GM23248 (cell line): Measurements from ENCODE around the gene MACIR. TPM values are rescaled to one million over a fixed set of nuclear protein-coding genes. Genes with fewer than 3 reads are reported as not detected.

Source experiments
- DNase-seq: peaks from one replicate; pipeline ENCODE4 v3.0.0-alpha.2; 2015
- H2AFZ ChIP-seq: fragments of 200-600 bp; sonication (generic); 2 replicates; pipeline ENCODE4 v1.6.1; 2016; ENCODE audit warnings: antibody characterized with exemption
- H3F3A ChIP-seq: fragments of 200-600 bp; sonication (generic); 2 replicates; pipeline ENCODE4 v1.6.1; 2016; ENCODE audit warnings: mild to moderate bottlenecking, antibody characterized with exemption, mixed run types; ENCODE audit not compliant: insufficient read depth
- H3K27ac ChIP-seq: fragments of 200-600 bp; sonication (generic); 2 replicates; pipeline ENCODE4 v1.5.1; 2016; ENCODE audit warnings: mild to moderate bottlenecking
- H3K27me3 ChIP-seq: fragments of 200-600 bp; sonication (generic); replicated peaks from 2 replicates; pipeline ENCODE4 v1.6.1; 2016; ENCODE audit warnings: mild to moderate bottlenecking; ENCODE audit not compliant: insufficient read depth
- H3K36me3 ChIP-seq: fragments of 200-600 bp; sonication (generic); 2 replicates; pipeline ENCODE4 v1.6.1; 2016; ENCODE audit warnings: low read depth, mild to moderate bottlenecking
- H3K4me1 ChIP-seq: fragments of 200-600 bp; sonication (generic); 2 replicates; pipeline ENCODE4 v1.6.1; 2016; ENCODE audit warnings: mild to moderate bottlenecking; ENCODE audit not compliant: insufficient read depth
- H3K4me2 ChIP-seq: fragments of 200-600 bp; sonication (generic); one replicate; pipeline ENCODE4 v1.6.1; 2016; ENCODE audit warnings: mild to moderate bottlenecking; ENCODE audit not compliant: unreplicated experiment
- H3K4me3 ChIP-seq: fragments of 200-600 bp; sonication (generic); 2 replicates; pipeline ENCODE4 v1.5.1; 2016; ENCODE audit warnings: mild to moderate bottlenecking
- H3K79me2 ChIP-seq: fragments of 200-600 bp; sonication (generic); 2 replicates; pipeline ENCODE4 v1.6.1; 2016; ENCODE audit warnings: mild to moderate bottlenecking; ENCODE audit not compliant: insufficient read depth
- H3K9ac ChIP-seq: fragments of 200-600 bp; sonication (generic); 2 replicates; pipeline ENCODE4 v1.6.1; 2016; ENCODE audit warnings: mild to moderate bottlenecking
- H3K9me2 ChIP-seq: fragments of 200-600 bp; sonication (generic); 2 replicates; pipeline ENCODE4 v1.6.1; 2016; ENCODE audit warnings: mixed run types, mild to moderate bottlenecking, moderate library complexity; ENCODE audit not compliant: insufficient read depth
- H3K9me3 ChIP-seq: fragments of 200-600 bp; sonication (generic); one replicate; pipeline ENCODE4 v1.6.1; 2017; ENCODE audit warnings: low read depth
- H4K20me1 ChIP-seq: fragments of 200-600 bp; sonication (generic); 2 replicates; pipeline ENCODE4 v1.6.0; 2016; ENCODE audit not compliant: insufficient read depth
- EZH2 ChIP-seq: fragments of 200-600 bp; sonication (generic); IDR thresholded peaks from 2 replicates; pipeline ENCODE4 v1.6.1; 2018; ENCODE audit warnings: antibody characterized with exemption, mild to moderate bottlenecking; ENCODE audit not compliant: insufficient read depth, poor library complexity, severe bottlenecking
- EZH2phosphoT487 ChIP-seq: fragments of 200-600 bp; sonication (generic); IDR thresholded peaks from 2 replicates; pipeline ENCODE4 v1.6.1; 2018; ENCODE audit warnings: antibody characterized with exemption, moderate library complexity, mild to moderate bottlenecking, low read depth; ENCODE audit not compliant: insufficient read depth
- WGBS, 2 experiments: methylation state at CpG; one replicate each; pipeline ENCODE4 v1.1.6; 2015 to 2017; ENCODE audit warnings: low lambda C conversion rate in 2 of 2, low coverage in 1 of 2; ENCODE audit errors: missing lambda C conversion rate in 2 of 2; 5-methylcytosine and 5-hydroxymethylcytosine counted together
- in situ Hi-C: fragments of 300-500 bp; cut with MboI; formaldehyde crosslinking; loops from 2 replicates; pipeline ENCODE4 v1.15.0; 2020
- polyA plus RNA-seq: library from polyadenylated mRNA; unstranded; fragments of >200 nt; fragmentation: Nextera tagmentation; extraction: Ambion mirVana; gene quantifications from 2 replicates; pipeline ENCODE4 v1.2.1, GENCODE V29; 2016
- total RNA-seq: library from RNA; depleted of rRNA; stranded (reverse); fragments of >200 nt; shearing (Covaris generic); gene quantifications from 2 replicates; pipeline ENCODE4 v1.2.3, GENCODE V29; 2014; rRNA removed

The MACIR gene
- total and polyA plus RNA-seq, 2 experiments from 2014 or later, result 35.7 to 36.3 TPM

GRCh38 chr5:103313056-103313455 is 54.5 kb downstream of the MACIR start:
- DNase-seq, result no peak
- H3K4me1 ChIP-seq, result no peaks in the 10 kb centered on the region
- H3K27me3 ChIP-seq, result no peaks in the 10 kb centered on the region
- H3K9me2 ChIP-seq, result no peaks in the 10 kb centered on the region
- no peak overlapping the region for H3K27ac ChIP-seq
- in situ Hi-C loops, result no loop called here
- H3K9me3 ChIP-seq, result no peaks in the 10 kb centered on the region
- no peak overlapping the region for H2AFZ ChIP-seq
- TF ChIP-seq EZH2 (no peak), EZH2phosphoT487 (no peak)
- no peaks in the 10 kb centered on the region for H3K36me3 ChIP-seq
- no peak overlapping the region for H3K4me3 ChIP-seq
- no peak overlapping the region for H3K4me2 ChIP-seq
- no peaks in the 10 kb centered on the region for H3F3A ChIP-seq
- WGBS, 2 experiments, result 86 to 88% methylated on average over 3 of the region's 3 CpGs
- no peaks in the 10 kb centered on the region for H4K20me1 ChIP-seq
- no peaks in the 10 kb centered on the region for H3K79me2 ChIP-seq
- no peak overlapping the region for H3K9ac ChIP-seq

- Histone ChIP-seq H2AFZ (no peak overlapping the region), H3K27me3 (no peaks in the 10 kb centered on the region), H3K4me2 (no peak overlapping the region), H3K9me3 (no peaks in the 10 kb centered on the region), H3K9me2 (no peaks in the 10 kb centered on the region), H3F3A (no peaks in the 10 kb centered on the region), H4K20me1 (no peaks in the 10 kb centered on the region), H3K79me2 (no peaks in the 10 kb centered on the region), H3K4me3 (no peak overlapping the region), H3K36me3 (no peaks in the 10 kb centered on the region), H3K4me1 (no peaks in the 10 kb centered on the region), H3K9ac (no peak overlapping the region), H3K27ac (no peak overlapping the region)
- DNase-seq, result no peak
- in situ Hi-C loops, result no loop called here
- TF ChIP-seq EZH2phosphoT487 (no peak), EZH2 (no peak)
- WGBS, 2 experiments, result 58 to 68% methylated on average over 3 of the region's 3 CpGs
Measured at GRCh38 chr5:103315455-103315854, 56.9 kb downstream of the MACIR start.

DNA sequence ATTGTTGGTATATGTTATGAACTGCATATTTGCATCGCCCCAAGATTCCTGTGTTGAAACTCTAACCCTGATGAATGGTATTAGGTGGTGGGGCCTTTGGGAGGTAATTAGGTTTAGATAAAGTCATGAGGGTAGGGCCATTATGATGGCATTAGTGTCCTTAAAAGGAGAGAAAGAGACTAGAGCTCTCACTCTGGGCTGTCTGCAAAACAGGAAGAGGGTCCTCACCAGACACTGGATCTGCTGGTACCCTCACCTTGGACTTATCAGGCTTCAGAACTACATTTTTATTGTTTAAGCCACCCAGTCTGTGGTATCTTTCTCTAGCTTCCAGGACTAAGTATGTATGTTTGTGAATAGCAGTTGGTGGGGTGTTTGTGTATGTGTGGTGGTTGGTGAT is 68.9 kb downstream of the MACIR start:
- H3K9me2 ChIP-seq, result no peaks in the 10 kb centered on the region
- H3K4me3 ChIP-seq, result no peak overlapping the region
- no peaks in the 10 kb centered on the region for H3K27me3 ChIP-seq
- H3K4me1 ChIP-seq, result no peaks in the 10 kb centered on the region
- in situ Hi-C loops, result no loop called here
- H3F3A ChIP-seq, result no peaks in the 10 kb centered on the region
- no peak for TF ChIP-seq EZH2phosphoT487
- TF ChIP-seq EZH2, result no peak
- H3K4me2 ChIP-seq, result no peak overlapping the region
- 72 to 73% methylated on average over 1 of the region's 1 CpG for WGBS, 2 experiments
- no peaks in the 10 kb centered on the region for H4K20me1 ChIP-seq
- no peak for DNase-seq
- no peak overlapping the region for H3K9ac ChIP-seq
- H2AFZ ChIP-seq, result no peak overlapping the region
- H3K79me2 ChIP-seq, result no peaks in the 10 kb centered on the region
- H3K36me3 ChIP-seq, result no peaks in the 10 kb centered on the region
- H3K27ac ChIP-seq, result no peak overlapping the region
- no peaks in the 10 kb centered on the region for H3K9me3 ChIP-seq

DNA sequence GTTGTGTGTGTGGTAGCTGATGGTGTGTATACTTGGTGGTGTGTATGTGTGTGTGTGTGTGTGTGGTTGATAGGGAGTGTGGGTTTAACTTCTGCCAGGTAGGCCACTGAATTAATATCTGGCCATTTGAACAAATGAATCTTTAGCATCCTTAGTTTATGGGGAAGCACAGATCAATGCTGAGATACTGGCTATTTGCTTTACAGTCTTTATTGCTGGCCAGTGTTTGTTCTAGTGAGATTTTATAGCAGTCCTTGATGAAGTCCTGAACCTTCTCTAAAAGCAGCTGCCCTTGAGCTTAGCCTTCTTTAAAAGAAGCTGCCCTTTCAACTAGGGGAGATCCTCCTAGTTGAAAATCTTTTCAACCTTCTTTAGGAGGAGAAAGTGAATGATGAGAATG is 69.3 kb downstream of the MACIR start:
- in situ Hi-C loops, result no loop called here
- no peaks in the 10 kb centered on the region for H3K79me2 ChIP-seq
- 0 out of 2 replicates have a peak, but pooled peaks cover under 1% of the 10 kb centered on the region for H3K4me1 ChIP-seq
- no peak overlapping the region for H2AFZ ChIP-seq
- H3K4me2 ChIP-seq, result no peak overlapping the region
- no peak overlapping the region for H3K9ac ChIP-seq
- no peaks in the 10 kb centered on the region for H4K20me1 ChIP-seq
- TF ChIP-seq EZH2 (no peak), EZH2phosphoT487 (no peak)
- no peaks in the 10 kb centered on the region for H3K9me3 ChIP-seq
- H3K9me2 ChIP-seq, result no peaks in the 10 kb centered on the region
- H3F3A ChIP-seq, result no peaks in the 10 kb centered on the region
- no peak for DNase-seq
- no peak overlapping the region for H3K27ac ChIP-seq
- H3K27me3 ChIP-seq, result no peaks in the 10 kb centered on the region
- no peak overlapping the region for H3K4me3 ChIP-seq
- H3K36me3 ChIP-seq, result no peaks in the 10 kb centered on the region

Other genes starting within 250 kb of the MACIR start
- 2.1 and 19.1 TPM in 2 replicates for gene GIN1, start 138.6 kb upstream of the MACIR start, total RNA-seq
- 4.1 and 5.8 TPM in 2 replicates for gene GIN1, start 138.6 kb upstream of the MACIR start, polyA plus RNA-seq
- 58.8 and 65.6 TPM in 2 replicates for gene PPIP5K2, start 138.5 kb upstream of the MACIR start, total RNA-seq
- 42.3 and 47.5 TPM in 2 replicates for gene PPIP5K2, start 138.5 kb upstream of the MACIR start, polyA plus RNA-seq